ENCODE results near the gene IQCH. TPM values are rescaled to one million over a fixed set of nuclear protein-coding genes. Genes with fewer than 3 reads are reported as not detected.
A peak's percentile ranks its signal among the peaks of the same experiment; 100 is the strongest.

IQCH gene
- polyA plus RNA-seq, 1 donor (not counting 4 experiments of a cell fraction or from before 2014, with no cell fraction given) = 2.6 TPM

- dilution Hi-C loops (cut with MboI; ENCODE audit: extremely low pct_ligation_motif_present, low sequenced_read_pairs) = no loop called here
- FAIRE-seq (no peak), DNase-seq (ENCODE audit: low read depth, low spot score) (no peak)
- Histone ChIP-seq H3K4me1 (ENCODE audit: control insufficient read depth, extremely low read depth, insufficient read depth, low read length) (peaks cover 41% of the 10 kb centered on the region), H3K9me1 (ENCODE audit: control insufficient read depth, extremely low read depth, insufficient read depth, low read length) (no peaks in the 10 kb centered on the region), H3K9me3 (ENCODE audit: control insufficient read depth, low read depth, low read length) (no peaks in the 10 kb centered on the region), H3K4me2 (ENCODE audit: control insufficient read depth, extremely low read depth, insufficient read depth, low read depth, low read length) (peak overlapping the region; percentile 30), H4K20me1 (ENCODE audit: control insufficient read depth, extremely low read depth, insufficient read depth, low read length) (peaks cover 2% of the 10 kb centered on the region), H3K36me3 (ENCODE audit: control insufficient read depth in 2 of 2, extremely low read depth in 1 of 2, insufficient read depth in 2 of 2, low read length in 2 of 2) (peaks cover under 1 to 4% of the 10 kb centered on the region in 2 experiments), H3K27ac (ENCODE audit: control insufficient read depth, insufficient read depth, low read length) (peak overlapping the region; percentile 71), H3K9ac (ENCODE audit: control insufficient read depth, extremely low read depth, insufficient read depth, low read length) (no peak overlapping the region), H3K79me2 (ENCODE audit: control insufficient read depth, insufficient read depth, low read length) (peaks cover 84% of the 10 kb centered on the region), H3K4me3 (ENCODE audit: control insufficient read depth in 2 of 3, extremely low read depth in 1 of 3, insufficient read depth in 2 of 3, low read depth in 1 of 3, low read length in 3 of 3) (peak overlapping the region in 1 of 3 experiments; percentile 4), H3K27me3 (ENCODE audit: control insufficient read depth, extremely low read depth, insufficient read depth, low read length) (no peaks in the 10 kb centered on the region), H2AFZ (ENCODE audit: control insufficient read depth, low read length) (no peak overlapping the region)
- TF ChIP-seq CTCF (optimal IDR thresholded peaks at IDR 0.05 in 1 of 3, IDR thresholded peaks at IDR 0.05 in 1 of 3, conservative IDR thresholded peaks at IDR 0.05 in 1 of 3; ENCODE audit: extremely low read depth in 1 of 3, insufficient read depth in 2 of 3, low read length in 3 of 3) (no peak), EZH2 (IDR thresholded peaks at IDR 0.05; ENCODE audit: low read length) (no peak)
These were observed 13.3 kb upstream of the IQCH start for GRCh38 chr15:67241132-67241855.

- H2AFZ ChIP-seq (ENCODE audit: control insufficient read depth, low read length) = no peak overlapping the region
- peaks cover 2 to 4% of the 10 kb centered on the region in 2 experiments for H3K36me3 ChIP-seq (ENCODE audit: control insufficient read depth in 2 of 2, extremely low read depth in 1 of 2, insufficient read depth in 2 of 2, low read length in 2 of 2)
- H3K9me3 ChIP-seq (ENCODE audit: control insufficient read depth, low read depth, low read length) = peaks cover 2% of the 10 kb centered on the region
- dilution Hi-C loops (cut with MboI; ENCODE audit: extremely low pct_ligation_motif_present, low sequenced_read_pairs) = no loop called here
- peaks cover 41% of the 10 kb centered on the region for H3K4me1 ChIP-seq (ENCODE audit: control insufficient read depth, extremely low read depth, insufficient read depth, low read length)
- H3K9ac ChIP-seq (ENCODE audit: control insufficient read depth, extremely low read depth, insufficient read depth, low read length) = no peak overlapping the region
- H3K27me3 ChIP-seq (ENCODE audit: control insufficient read depth, extremely low read depth, insufficient read depth, low read length) = no peaks in the 10 kb centered on the region
- FAIRE-seq (peak; percentile 75), DNase-seq (ENCODE audit: low read depth, low spot score) (no peak)
- H4K20me1 ChIP-seq (ENCODE audit: control insufficient read depth, extremely low read depth, insufficient read depth, low read length) = peaks cover 2% of the 10 kb centered on the region
- no peak overlapping the region for H3K4me3 ChIP-seq (ENCODE audit: control insufficient read depth in 2 of 3, extremely low read depth in 1 of 3, insufficient read depth in 2 of 3, low read depth in 1 of 3, low read length in 3 of 3)
- peaks cover 89% of the 10 kb centered on the region for H3K79me2 ChIP-seq (ENCODE audit: control insufficient read depth, insufficient read depth, low read length)
- TF ChIP-seq EZH2 (IDR thresholded peaks at IDR 0.05; ENCODE audit: low read length) (no peak), CTCF (optimal IDR thresholded peaks at IDR 0.05 in 1 of 3, IDR thresholded peaks at IDR 0.05 in 1 of 3, conservative IDR thresholded peaks at IDR 0.05 in 1 of 3; ENCODE audit: extremely low read depth in 1 of 3, insufficient read depth in 2 of 3, low read length in 3 of 3) (no peak)
- peak overlapping the region; percentile 40 for H3K27ac ChIP-seq (ENCODE audit: control insufficient read depth, insufficient read depth, low read length)
- H3K9me1 ChIP-seq (ENCODE audit: control insufficient read depth, extremely low read depth, insufficient read depth, low read length) = no peaks in the 10 kb centered on the region
- H3K4me2 ChIP-seq (ENCODE audit: control insufficient read depth, extremely low read depth, insufficient read depth, low read depth, low read length) = peak overlapping the region; percentile 46
These were observed 11.9 kb upstream of the IQCH start for GRCh38 chr15:67242708-67243111.
